Measurements from ENCODE around the gene TRIB2. TPM values are rescaled to one million over a fixed set of nuclear protein-coding genes. Genes with fewer than 3 reads are reported as not detected.

The TRIB2 gene
- total RNA-seq, 8 experiments from 2014 or later: 10.4 to 112 (median 99.3) TPM

DNA sequence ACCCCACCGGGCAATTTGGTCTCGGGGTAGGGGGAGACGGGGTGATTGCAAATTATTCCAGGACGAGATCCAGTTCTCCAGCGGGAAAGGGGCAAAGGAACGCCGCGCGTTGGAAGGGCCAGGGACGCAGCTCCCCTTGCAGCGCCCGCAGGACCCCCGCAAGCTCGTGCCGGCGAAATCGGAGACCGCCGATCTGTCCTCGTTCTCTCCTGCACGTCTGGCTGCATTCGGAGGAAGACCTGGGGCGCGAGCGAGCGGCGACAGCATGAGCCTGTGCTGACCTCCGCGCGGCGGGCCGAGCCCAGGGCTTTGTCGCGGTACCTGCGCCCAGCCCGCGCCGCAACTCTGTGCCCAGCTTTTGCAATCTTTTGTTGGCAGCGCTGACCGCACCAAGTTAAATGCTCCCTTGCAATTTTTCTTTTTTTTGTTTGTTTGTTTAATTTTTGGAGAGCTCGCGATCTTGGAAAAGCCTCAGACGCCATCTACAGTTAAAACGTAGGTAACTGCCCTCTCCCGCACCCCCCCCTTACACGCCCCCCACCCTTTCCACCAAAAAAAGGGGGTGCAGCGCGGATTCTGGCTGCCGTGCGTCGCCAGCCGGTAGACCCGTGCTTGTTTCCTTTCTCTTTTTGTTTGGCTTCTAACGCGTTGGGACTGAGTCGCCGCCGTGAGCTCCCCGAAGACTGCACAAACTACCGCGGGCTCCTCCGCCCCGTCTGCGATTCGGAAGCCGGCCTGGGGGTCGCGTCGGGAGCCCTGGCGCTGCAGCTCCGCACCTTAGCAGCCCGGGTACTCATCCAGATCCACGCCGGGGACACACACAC lies 667 bp downstream of the TRIB2 start:
- 0 to 20% (median 0%) methylated on average over 3 to 10 of the region's 74 CpGs; no CpG with 5 or more reads in 5 of the 10 experiments for WGBS, 10 experiments
- H3K27ac ChIP-seq: peak overlapping the region; percentile 91 to 93
- H3K4me3 ChIP-seq: peak overlapping the region; percentile 53 to 90 (median 81)
- in situ Hi-C loops (cut with MboI; ENCODE audit: low pct_unique_long_range_greater_than_20kb in 2 of 9, low sequenced_read_pairs in 9 of 9, unreplicated experiment in 9 of 9): loop anchor here in 8 of 9 experiments (10.0 to 25.0 kb wide), 6 partner anchors 293 to 883 kb away; no protein-coding TSS in a partner anchor
- H3K4me1 ChIP-seq (replicated peaks in 1 of 2): peaks cover 18 to 27% of the 10 kb centered on the region in 2 donors
- ATAC-seq (replicated peaks in 6 of 8): peak; percentile 8 to 39 (median 21)

DNA sequence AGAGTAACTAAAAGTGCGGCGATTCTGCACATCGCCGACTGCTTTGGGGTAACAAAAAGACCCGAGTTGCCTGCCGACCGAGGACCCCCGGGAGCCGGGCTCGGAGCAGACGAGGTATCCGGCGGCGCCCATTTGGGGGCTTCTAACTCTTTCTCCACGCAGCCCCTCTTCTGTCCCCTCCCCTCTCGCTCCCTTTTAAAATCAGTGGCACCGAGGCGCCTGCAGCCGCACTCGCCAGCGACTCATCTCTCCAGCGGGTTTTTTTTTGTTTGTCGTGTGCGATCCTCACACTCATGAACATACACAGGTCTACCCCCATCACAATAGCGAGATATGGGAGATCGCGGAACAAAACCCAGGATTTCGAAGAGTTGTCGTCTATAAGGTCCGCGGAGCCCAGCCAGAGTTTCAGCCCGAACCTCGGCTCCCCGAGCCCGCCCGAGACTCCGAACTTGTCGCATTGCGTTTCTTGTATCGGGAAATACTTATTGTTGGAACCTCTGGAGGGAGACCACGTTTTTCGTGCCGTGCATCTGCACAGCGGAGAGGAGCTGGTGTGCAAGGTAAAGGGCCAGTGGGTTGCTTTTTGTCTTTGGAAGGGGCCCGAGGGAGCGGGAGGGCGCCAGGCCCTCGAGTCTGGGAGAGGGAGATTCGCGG lies 1.4 kb downstream of the TRIB2 start:
- H3K27ac ChIP-seq: peak overlapping the region; percentile 91 to 93
- in situ Hi-C loops (cut with MboI; ENCODE audit: low pct_unique_long_range_greater_than_20kb in 2 of 9, low sequenced_read_pairs in 9 of 9, unreplicated experiment in 9 of 9): loop anchor here in 8 of 9 experiments (10.0 to 25.0 kb wide), 6 partner anchors 293 to 883 kb away; no protein-coding TSS in a partner anchor
- peak in 1 of 8 experiments; percentile 3 for ATAC-seq (replicated peaks in 6 of 8)
- peaks cover 26 to 27% of the 10 kb centered on the region in 2 donors for H3K4me1 ChIP-seq (replicated peaks in 1 of 2)
- peak overlapping the region; percentile 53 to 90 (median 81) for H3K4me3 ChIP-seq
- WGBS, 10 experiments: 0 to 4% (median 0%) methylated on average over 1 to 34 of the region's 50 CpGs; no CpG with 5 or more reads in 2 of the 10 experiments

DNA sequence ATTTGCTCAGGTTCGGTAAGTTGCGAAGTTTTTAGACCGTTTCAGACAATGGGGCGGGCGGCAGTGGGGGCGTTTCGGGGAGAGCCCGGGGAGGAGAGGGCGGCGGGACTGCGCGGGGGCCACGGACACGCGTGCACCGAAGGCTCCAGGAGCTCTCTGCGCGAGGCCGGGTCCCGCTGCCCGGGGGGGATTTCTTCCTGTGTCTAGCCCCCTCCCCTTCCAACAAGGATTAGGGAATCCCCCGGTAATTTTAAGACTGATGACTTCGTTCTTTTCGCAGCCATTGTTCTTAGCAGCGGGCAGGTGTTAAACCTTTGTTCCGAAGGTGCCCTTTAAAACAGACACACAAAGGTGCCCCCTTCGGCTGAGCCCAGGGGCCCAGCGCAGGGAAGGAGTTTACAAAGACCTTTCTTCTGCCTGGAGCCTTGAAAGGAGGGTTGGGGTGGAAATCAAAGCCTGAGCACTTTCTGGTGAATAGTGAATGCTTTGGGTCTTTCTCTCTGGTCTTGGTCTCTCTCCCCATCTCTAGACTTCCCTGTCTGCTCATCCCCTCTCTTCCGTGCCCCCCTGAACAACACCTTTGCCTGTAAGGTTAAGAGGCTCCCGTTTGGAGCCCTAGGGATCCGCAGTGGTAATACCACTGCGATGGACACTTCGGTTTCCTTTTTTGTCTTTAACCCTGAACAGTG lies 2.1 kb downstream of the TRIB2 start:
- peak in 1 of 8 experiments; percentile 1 for ATAC-seq (replicated peaks in 6 of 8)
- Histone ChIP-seq H3K4me3 (peak overlapping the region; percentile 53 to 90 (median 81)), H3K27ac (peak overlapping the region; percentile 38 to 93), H3K4me1 (replicated peaks in 1 of 2) (peaks cover 27% of the 10 kb centered on the region in 2 donors)
- in situ Hi-C loops (cut with MboI; ENCODE audit: low pct_unique_long_range_greater_than_20kb in 2 of 9, low sequenced_read_pairs in 9 of 9, unreplicated experiment in 9 of 9): loop anchor here in 8 of 9 experiments (10.0 to 25.0 kb wide), 6 partner anchors 294 to 884 kb away; no protein-coding TSS in a partner anchor
- WGBS, 10 experiments: 0 to 4% (median 0%) methylated on average over 1 to 9 of the region's 33 CpGs; no CpG with 5 or more reads in 2 of the 10 experiments

DNA sequence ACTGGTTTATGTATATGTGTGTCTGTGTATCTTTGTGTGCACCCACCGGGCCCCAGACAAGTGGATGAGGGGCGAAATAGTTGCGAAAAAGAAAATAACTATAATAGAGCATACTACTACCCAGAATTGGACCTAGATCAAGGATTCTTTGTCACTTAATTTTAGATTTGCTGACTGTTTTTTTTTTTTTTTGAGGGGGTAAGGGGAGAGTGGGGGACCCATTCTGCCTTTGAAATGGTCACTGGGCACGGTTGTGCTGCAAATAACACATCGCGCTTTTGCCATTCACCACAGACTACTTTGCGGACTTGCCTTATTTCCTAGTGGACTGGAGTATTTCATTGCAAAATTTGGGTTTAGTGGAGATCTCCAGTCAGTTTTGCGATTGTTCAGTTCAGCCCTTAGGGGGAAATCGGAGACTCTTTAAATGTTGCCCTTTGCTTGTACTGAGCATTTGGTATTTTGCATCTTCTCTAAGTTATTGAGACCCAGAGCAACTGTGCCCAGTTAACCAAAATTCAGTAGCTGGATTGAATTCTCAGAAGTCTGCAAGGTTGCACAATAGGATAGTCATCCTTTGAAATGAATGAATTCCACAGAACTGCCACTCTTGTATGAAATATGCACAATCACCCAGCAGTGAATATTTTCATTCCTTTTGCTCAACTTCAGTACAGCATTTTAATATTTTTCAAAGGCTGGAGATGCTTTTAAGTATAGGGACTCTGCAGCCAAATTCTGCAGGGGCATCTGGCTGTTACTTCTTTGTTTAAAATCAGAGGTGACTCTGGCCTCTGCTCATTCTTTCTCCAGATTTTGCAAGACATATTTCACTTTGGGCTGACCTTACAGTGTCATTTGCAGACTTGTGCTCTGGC lies 2.9 kb downstream of the TRIB2 start:
- Histone ChIP-seq H3K4me1 (replicated peaks in 1 of 2) (peaks cover 22 to 23% of the 10 kb centered on the region in 2 donors), H3K4me3 (peak overlapping the region; percentile 53 to 90 (median 81)), H3K27ac (peak overlapping the region; percentile 38 to 93)
- in situ Hi-C loops (cut with MboI; ENCODE audit: low pct_unique_long_range_greater_than_20kb in 2 of 9, low sequenced_read_pairs in 9 of 9, unreplicated experiment in 9 of 9): loop anchor here in 8 of 9 experiments (10.0 to 25.0 kb wide), 6 partner anchors 295 to 885 kb away; no protein-coding TSS in a partner anchor
- 0 to 7% (median 0%) methylated on average over 1 to 9 of the region's 9 CpGs for WGBS, 10 experiments
- ATAC-seq (replicated peaks in 6 of 8): peak in 3 of 8 experiments; percentile 2 to 16 (median 4)

DNA sequence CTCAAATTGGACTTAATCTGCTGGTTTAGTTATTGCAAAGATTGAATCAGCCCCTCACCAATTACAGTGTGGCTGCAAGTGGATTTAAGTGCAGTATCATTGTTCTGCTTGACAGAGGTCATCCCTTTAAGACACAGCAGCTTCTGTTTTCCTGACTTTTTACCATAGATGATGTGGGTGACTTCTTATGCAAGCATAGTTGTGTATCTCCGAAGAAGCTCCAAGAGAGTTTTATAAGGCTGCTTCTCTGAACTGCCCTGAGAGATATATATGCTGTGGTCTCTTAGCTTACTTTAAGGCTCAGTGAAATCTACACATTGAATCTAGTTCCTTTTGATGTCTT lies 3.5 kb downstream of the TRIB2 start:
- H3K4me1 ChIP-seq (replicated peaks in 1 of 2): peaks cover 16 to 17% of the 10 kb centered on the region in 2 donors
- in situ Hi-C loops (cut with MboI; ENCODE audit: low pct_unique_long_range_greater_than_20kb in 2 of 9, low sequenced_read_pairs in 9 of 9, unreplicated experiment in 9 of 9): loop anchor here in 7 of 9 experiments (25.0 kb wide), 3 partner anchors 408 to 883 kb away; no protein-coding TSS in a partner anchor
- H3K4me3 ChIP-seq: peak overlapping the region; percentile 53 to 90 (median 81)
- peak overlapping the region in 1 of 2 donors; percentile 93 for H3K27ac ChIP-seq
- no peak for ATAC-seq (replicated peaks in 6 of 8)
- 0 to 50% (median 6%) methylated on average over 1 of the region's 1 CpG; no CpG with 5 or more reads in 4 of the 10 experiments for WGBS, 10 experiments

DNA sequence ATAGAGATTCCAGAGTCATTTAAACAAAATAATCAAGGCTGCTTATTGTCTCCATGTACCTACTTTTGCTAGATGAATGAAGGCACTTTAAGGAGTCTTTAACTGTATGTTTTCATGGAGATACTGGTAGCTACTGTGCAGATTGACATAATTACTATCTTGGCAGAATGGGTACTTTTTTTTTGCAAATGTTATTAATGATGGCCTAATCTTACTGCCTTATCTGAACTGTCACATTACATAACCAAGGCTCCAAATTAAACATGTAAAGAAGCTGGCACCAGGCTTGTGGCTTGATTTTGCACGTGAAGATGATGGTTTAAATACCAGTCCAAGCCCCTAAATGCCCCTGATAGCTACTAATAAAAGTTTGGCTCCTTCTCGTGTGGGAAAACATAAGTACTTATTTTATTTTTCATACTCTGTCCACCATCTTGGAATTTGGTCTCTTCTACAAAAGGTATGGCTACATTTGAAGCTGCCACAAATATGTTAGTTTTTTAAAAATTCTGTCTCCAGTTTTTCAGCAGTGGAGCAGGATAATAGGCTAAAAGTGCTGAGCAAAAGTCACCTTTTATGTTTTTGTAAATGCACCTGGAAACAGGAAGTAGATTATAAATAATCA lies 4.1 kb downstream of the TRIB2 start:
- no peak for ATAC-seq (replicated peaks in 6 of 8)
- in situ Hi-C loops (cut with MboI; ENCODE audit: low pct_unique_long_range_greater_than_20kb in 2 of 9, low sequenced_read_pairs in 9 of 9, unreplicated experiment in 9 of 9): loop anchor here in 7 of 9 experiments (25.0 kb wide), 3 partner anchors 409 to 884 kb away; no protein-coding TSS in a partner anchor
- Histone ChIP-seq H3K4me3 (peak overlapping the region; percentile 53 to 90 (median 81)), H3K4me1 (replicated peaks in 1 of 2) (peaks cover 12 to 13% of the 10 kb centered on the region in 2 donors), H3K27ac (peak overlapping the region in 1 of 2 donors; percentile 93)
- 15 to 100% (median 60%) methylated on average over 1 to 2 of the region's 2 CpGs; no CpG with 5 or more reads in 3 of the 10 experiments for WGBS, 10 experiments

DNA sequence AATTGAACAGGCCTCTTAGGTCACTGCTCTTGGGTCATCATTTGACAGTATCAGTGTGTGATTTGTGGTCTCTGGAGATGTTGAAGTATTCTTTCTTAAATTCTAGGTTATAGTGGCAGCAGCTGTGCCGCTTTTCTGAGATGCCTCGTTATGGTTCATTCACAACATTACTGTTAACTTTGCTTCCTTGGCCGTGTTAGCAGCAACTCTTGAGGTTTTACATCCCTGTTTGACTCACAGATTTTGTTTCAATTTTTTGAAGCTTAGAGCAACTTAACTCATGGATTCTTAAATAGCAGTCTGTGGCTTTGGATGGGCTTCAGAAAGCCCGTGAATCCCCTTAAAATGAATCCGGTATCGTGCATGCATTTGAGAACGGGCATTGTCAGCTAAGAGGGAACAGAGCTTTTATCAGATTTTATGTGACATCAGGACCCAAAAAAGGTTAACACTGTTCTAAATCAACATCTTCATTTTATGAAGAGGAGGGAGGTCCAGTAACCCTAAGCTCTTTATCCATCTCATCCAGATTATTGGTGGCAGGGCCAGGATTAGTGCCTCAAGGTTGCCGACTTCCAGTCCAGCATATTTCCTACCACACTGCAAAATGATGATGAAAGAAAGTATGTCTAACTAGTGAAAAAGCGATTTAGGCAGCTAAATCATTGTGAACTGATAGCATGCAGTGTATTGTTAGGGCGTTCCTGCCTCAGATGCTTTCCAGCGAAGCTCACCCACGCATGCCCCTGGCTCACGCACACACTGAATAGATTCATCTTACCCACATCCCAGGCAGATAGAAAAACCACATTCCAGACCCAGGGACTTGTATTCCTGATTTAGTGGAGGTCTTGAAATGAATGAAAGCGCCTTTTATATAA lies 5.1 kb downstream of the TRIB2 start:
- WGBS, 10 experiments: 23 to 100% (median 37%) methylated on average over 1 to 11 of the region's 14 CpGs
- in situ Hi-C loops (cut with MboI; ENCODE audit: low pct_unique_long_range_greater_than_20kb in 2 of 9, low sequenced_read_pairs in 9 of 9, unreplicated experiment in 9 of 9): loop anchor here in 7 of 9 experiments (25.0 kb wide), 3 partner anchors 410 to 885 kb away; no protein-coding TSS in a partner anchor

DNA sequence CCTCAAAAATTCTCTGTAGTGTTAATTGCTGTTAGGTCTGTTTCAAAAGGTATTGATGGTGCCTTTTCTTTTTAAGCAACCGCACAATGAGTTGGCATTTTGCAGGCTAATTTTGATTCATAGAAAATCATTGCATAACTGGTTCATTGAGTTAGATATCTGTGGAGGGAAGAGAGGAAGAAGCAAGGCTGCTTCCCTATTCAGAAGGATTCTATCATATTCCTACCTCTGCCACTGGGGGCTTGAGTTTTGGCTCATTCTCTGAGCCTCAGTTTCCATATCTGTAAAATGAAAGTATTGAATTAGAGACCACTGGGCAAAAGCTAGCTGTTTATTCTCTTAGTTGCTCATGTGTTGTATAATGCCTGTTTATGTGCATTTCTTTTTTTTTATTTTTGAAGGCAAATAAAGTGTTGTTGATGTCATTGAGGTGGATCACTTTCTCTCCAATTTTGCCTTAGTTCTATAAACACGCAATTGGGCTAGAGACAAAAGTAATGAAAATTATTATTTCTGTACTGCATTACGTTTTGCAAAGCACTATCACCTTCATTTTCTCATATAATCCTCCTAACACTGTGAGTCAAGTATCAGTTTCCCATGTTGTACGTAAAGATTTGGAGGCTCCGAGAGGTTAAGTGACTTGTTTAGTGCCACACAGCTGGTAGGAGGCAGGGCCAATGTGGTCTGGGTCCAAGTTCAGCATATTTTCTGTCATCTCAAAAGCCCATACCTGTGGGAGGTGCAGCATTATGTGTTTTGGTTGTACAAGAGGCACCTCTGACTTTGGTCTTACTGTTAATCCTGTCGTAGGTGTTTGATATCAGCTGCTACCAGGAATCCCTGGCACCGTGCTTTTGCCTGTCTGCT lies 5.9 kb downstream of the TRIB2 start:
- peak overlapping the region; percentile 53 to 90 (median 81) for H3K4me3 ChIP-seq
- WGBS, 10 experiments: 67 to 100% (median 88%) methylated on average over 1 to 7 of the region's 7 CpGs
- no peak for ATAC-seq (replicated peaks in 6 of 8)
- H3K27ac ChIP-seq: no peak overlapping the region
- in situ Hi-C loops (cut with MboI; ENCODE audit: low pct_unique_long_range_greater_than_20kb in 2 of 9, low sequenced_read_pairs in 9 of 9, unreplicated experiment in 9 of 9): loop anchor here in 7 of 9 experiments (25.0 kb wide), 3 partner anchors 410 to 885 kb away; no protein-coding TSS in a partner anchor
- peaks cover 12 to 13% of the 10 kb centered on the region in 2 donors for H3K4me1 ChIP-seq (replicated peaks in 1 of 2)

More for the DNA sequence above, 5.1 kb downstream of the TRIB2 start:
- peak in 5 of 8 experiments; percentile 21 to 39 (median 23) for ATAC-seq (replicated peaks in 6 of 8)
- Histone ChIP-seq H3K27ac (peak overlapping the region in 1 of 2 donors; percentile 22), H3K4me1 (replicated peaks in 1 of 2) (peaks cover 12 to 13% of the 10 kb centered on the region in 2 donors), H3K4me3 (peak overlapping the region; percentile 53 to 90 (median 81))

DNA sequence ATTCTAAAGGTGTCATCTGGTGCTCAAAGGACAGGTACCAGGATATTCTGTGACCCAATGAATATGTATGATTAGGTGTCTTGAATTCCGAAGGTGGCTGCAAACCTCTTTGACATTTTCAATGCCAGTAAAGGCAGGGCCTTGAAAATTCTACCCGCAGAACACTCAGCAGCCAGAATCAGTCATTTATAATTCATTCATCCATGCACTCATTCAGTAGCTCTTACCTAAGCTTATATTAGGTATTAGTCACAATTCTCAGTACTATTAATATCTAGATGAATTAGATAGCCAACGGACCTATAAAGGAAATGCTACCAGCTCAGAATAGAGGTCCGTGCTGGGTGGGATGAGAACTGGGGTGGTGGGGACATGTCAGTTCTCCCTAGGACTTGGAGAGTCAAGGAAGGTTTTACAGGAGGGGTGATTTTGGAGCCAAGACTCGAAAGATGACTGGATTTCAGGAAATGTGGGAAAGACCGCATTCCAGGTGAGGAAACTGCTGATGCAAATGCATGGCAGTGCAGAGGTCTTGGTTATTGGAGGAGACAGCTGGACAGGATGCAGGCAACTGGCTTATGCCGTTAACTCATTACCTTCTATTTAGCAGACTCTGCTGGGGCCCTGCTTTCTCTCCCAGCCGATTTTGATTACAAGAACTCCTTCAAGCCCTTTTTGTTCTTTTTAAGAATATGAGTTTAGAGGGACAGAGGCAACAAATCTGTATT lies 7.2 kb downstream of the TRIB2 start:
- peaks cover 12 to 13% of the 10 kb centered on the region in 2 donors for H3K4me1 ChIP-seq (replicated peaks in 1 of 2)
- 84 to 100% (median 96%) methylated on average over 1 to 8 of the region's 8 CpGs; no CpG with 5 or more reads in 2 of the 10 experiments for WGBS, 10 experiments
- no peak overlapping the region for H3K4me3 ChIP-seq
- in situ Hi-C loops (cut with MboI; ENCODE audit: low pct_unique_long_range_greater_than_20kb in 2 of 9, low sequenced_read_pairs in 9 of 9, unreplicated experiment in 9 of 9): loop anchor here in 7 of 9 experiments (25.0 kb wide), 3 partner anchors 412 to 887 kb away; no protein-coding TSS in a partner anchor
- H3K27ac ChIP-seq: no peak overlapping the region
- no peak for ATAC-seq (replicated peaks in 6 of 8)

Data from motor neuron (in vitro differentiated cells).